SK-N-SH treated with all-trans-retinoic acid at 6 μM for 48 hours (cell line): ENCODE data around the gene ACP3.

Experiments used
- ATAC-seq: fragments of 200-7000 bp; cut with Tn5 transposase; 3 replicates; pipeline ENCODE4 v1.9.1; 2020; ENCODE audit warnings: mild to moderate bottlenecking, moderate library complexity
- GLIS3 ChIP-seq: fragments of 250-450 bp; sonication (Bioruptor Pico); IDR thresholded peaks from 2 replicates; pipeline ENCODE4 v1.5.0; 2020; ENCODE audit warnings: mild to moderate bottlenecking, moderate library complexity
- ZNF8 ChIP-seq: fragments of 450-650 bp; formaldehyde crosslinking; IDR thresholded peaks from 2 replicates; pipeline ENCODE4 v1.5.0; 2020; ENCODE audit warnings: mild to moderate bottlenecking, moderate library complexity

Gene ACP3

DNA sequence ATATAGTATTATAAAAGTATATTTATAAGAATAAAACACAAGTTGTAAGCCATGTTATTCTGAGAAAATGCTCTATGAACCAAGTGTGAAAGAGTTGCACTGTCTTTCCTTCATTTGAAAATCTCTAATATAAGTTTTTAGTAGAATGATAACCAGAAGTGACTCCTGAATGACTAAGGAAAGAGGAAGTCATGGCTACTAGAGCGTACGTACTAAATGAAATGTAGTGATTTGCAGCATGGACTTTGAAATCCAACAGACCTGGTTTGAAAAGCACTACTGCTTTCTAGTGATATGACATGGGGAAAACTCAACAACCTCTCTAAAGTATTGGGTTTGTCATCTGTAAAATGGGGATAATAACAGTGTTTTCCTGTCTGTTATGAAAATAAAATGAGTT is 89.8 kb downstream of the ACP3 start:
- no peak for ATAC-seq
- TF ChIP-seq GLIS3 (CRISPR knock-in tag): no peak
- TF ChIP-seq ZNF8: no peak
